ENCODE data around the gene VAMP2.

The VAMP2 gene

GRCh38 chr17:8123695-8124349 lies 38.9 kb downstream of the VAMP2 start, which contains the start of gene HES7:
HES7 (minus strand) TSS chr17:8124106; CDS start chr17:8124084, 22 bp downstream.
- TF ChIP-seq SIN3A (IDR thresholded peaks at IDR 0.05; ENCODE audit: borderline replicate concordance, insufficient read depth, low read length) (peak; percentile 89; the same call in 1 of the 2 replicates), REST (IDR thresholded peaks at IDR 0.05; ENCODE audit: insufficient read depth in 1 of 2, low read depth in 2 of 2, low read length in 2 of 2) (no peak), FOXP2 (optimal IDR thresholded peaks at IDR 0.05; ENCODE audit: borderline replicate concordance, extremely low read depth, extremely low read length, insufficient read depth) (peak; percentile 64), TAF1 (IDR thresholded peaks at IDR 0.05; ENCODE audit: borderline replicate concordance, insufficient read depth, low read length) (peak; percentile 61; the same call in 1 of the 2 replicates), POLR2AphosphoS5 (IDR thresholded peaks at IDR 0.05; ENCODE audit: low read depth, low read length) (peak; percentile 80)

- TF ChIP-seq FOXP2 (optimal IDR thresholded peaks at IDR 0.05; ENCODE audit: borderline replicate concordance, extremely low read depth, extremely low read length, insufficient read depth) (no peak), TAF1 (IDR thresholded peaks at IDR 0.05; ENCODE audit: borderline replicate concordance, insufficient read depth, low read length) (no peak), REST (IDR thresholded peaks at IDR 0.05; ENCODE audit: insufficient read depth in 1 of 2, low read depth in 2 of 2, low read length in 2 of 2) (no peak), POLR2AphosphoS5 (IDR thresholded peaks at IDR 0.05; ENCODE audit: low read depth, low read length) (no peak), SIN3A (IDR thresholded peaks at IDR 0.05; ENCODE audit: borderline replicate concordance, insufficient read depth, low read length) (no peak)
Measured at GRCh38 chr17:8122924-8123694, 39.6 kb downstream of the VAMP2 start.

GRCh38 chr17:8122422-8122923 lies 40.3 kb downstream of the VAMP2 start:
- peak; percentile 48; the same call in 1 of the 2 replicates for TF ChIP-seq SIN3A (IDR thresholded peaks at IDR 0.05; ENCODE audit: borderline replicate concordance, insufficient read depth, low read length)
- no peak for TF ChIP-seq REST (IDR thresholded peaks at IDR 0.05; ENCODE audit: insufficient read depth in 1 of 2, low read depth in 2 of 2, low read length in 2 of 2)

GRCh38 chr17:8121681-8122421 lies 40.9 kb downstream of the VAMP2 start:
- TF ChIP-seq FOXP2 (optimal IDR thresholded peaks at IDR 0.05; ENCODE audit: borderline replicate concordance, extremely low read depth, extremely low read length, insufficient read depth) = peak; percentile 57
- TF ChIP-seq TAF1 (IDR thresholded peaks at IDR 0.05; ENCODE audit: borderline replicate concordance, insufficient read depth, low read length) = no peak

GRCh38 chr17:8121407-8121680 lies 41.4 kb downstream of the VAMP2 start:
- TF ChIP-seq FOXP2 (optimal IDR thresholded peaks at IDR 0.05; ENCODE audit: borderline replicate concordance, extremely low read depth, extremely low read length, insufficient read depth) = no peak
- TF ChIP-seq SIN3A (IDR thresholded peaks at IDR 0.05; ENCODE audit: borderline replicate concordance, insufficient read depth, low read length) = no peak
- no peak for TF ChIP-seq POLR2AphosphoS5 (IDR thresholded peaks at IDR 0.05; ENCODE audit: low read depth, low read length)
- no peak for TF ChIP-seq REST (IDR thresholded peaks at IDR 0.05; ENCODE audit: insufficient read depth in 1 of 2, low read depth in 2 of 2, low read length in 2 of 2)
- no peak for TF ChIP-seq TAF1 (IDR thresholded peaks at IDR 0.05; ENCODE audit: borderline replicate concordance, insufficient read depth, low read length)
